ENCODE results near the gene CFAP74. TPM values are rescaled to one million over a fixed set of nuclear protein-coding genes. Genes with fewer than 3 reads are reported as not detected.
A peak's percentile ranks its signal among the peaks of the same experiment; 100 is the strongest.

The CFAP74 gene
- total and polyA plus RNA-seq, 5 donors from 2014 or later, result not detected

DNA sequence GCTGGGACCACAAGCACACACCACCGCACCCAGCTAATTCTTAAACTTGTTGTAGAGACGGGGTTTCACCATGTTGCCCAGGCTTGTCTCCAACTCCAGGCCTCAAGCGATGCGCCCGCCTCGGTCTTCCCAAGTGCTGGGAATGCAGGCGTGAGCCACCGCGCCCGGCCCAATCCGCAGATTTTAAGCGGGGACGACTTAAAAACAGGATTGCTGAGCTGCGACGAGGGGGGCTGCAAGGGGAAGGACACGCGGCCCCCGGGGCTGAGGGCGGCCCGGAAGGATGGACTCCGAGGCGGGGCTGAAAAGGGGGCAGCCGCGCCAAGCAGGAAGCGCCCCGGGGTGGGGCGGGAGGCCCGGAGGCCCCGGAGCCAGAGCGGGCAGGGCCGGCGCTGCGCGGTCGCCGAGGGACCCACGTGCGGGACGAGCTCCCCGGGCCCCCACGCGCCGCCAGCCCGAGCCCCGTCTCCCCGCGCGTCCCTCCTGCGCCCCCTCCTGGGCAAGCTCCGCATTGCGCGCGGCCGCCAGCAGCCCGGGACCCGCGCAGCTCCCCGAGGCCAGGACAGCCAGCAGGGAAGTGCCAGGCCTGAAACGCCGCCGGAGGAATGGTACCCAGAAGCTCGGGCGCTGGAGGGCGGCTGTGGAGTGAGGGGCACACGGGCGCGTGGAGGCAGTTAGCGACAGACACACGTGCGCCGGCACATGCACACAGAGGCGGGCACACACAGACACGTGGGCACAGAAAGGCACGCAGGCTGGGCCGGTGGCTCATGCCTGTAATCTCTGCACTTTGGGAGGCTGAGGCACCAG lies 41.1 kb upstream of the CFAP74 start:
- Mint-ChIP-seq H3K27me3 (peaks cover 5% of the 10 kb centered on the region), H3K4me1 (peaks cover 0 to 25% (median 9%) of the 10 kb centered on the region in 4 donors), H3K36me3 (no peaks in the 10 kb centered on the region), H3K27ac (no peak overlapping the region), H3K4me3 (peak overlapping the region; percentile 53 to 86 (median 58)), H3K9me3 (no peaks in the 10 kb centered on the region)
- Histone ChIP-seq H3K9me3 (ENCODE audit: control insufficient read depth in 2 of 2, low read length in 2 of 2) (no peaks in the 10 kb centered on the region), H3K36me3 (ENCODE audit: control insufficient read depth, insufficient read depth, low read length) (no peaks in the 10 kb centered on the region), H3K4me3 (ENCODE audit: low read depth, low read length) (no peak overlapping the region), H3K4me1 (ENCODE audit: control insufficient read depth, insufficient read depth, low read length, poor library complexity, severe bottlenecking) (peaks cover 21% of the 10 kb centered on the region), H3K27ac (ENCODE audit: insufficient read depth, low read length, poor library complexity, severe bottlenecking) (no peak overlapping the region), H3K27me3 (ENCODE audit: control insufficient read depth, insufficient read depth, low read length) (no peaks in the 10 kb centered on the region)
- peak; percentile 77 to 81 for ATAC-seq (ENCODE audit: low read depth in 2 of 2)
- DNase-seq, result peak; percentile 61 to 79 (median 74)

DNA sequence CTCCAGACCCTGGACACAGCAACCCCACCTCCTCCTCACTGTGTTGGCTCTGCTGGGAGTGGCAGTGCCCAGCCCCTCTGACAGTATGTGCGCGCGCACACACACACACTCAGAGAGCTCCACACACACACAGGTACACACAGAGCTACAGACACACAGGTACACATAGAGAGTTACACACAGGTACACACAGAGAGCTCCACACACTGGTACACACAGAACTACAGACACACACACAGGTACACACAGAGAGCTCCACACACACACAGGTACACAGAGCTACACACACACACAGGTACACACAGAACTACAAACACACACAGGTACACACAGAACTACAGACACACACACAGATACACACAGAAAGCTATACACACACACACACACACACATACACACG lies 40.3 kb upstream of the CFAP74 start:
- Mint-ChIP-seq H3K27me3 (peaks cover 5% of the 10 kb centered on the region), H3K9me3 (no peaks in the 10 kb centered on the region), H3K27ac (peak overlapping the region in 2 of 3 donors; percentile 14 to 17), H3K4me3 (peak overlapping the region; percentile 40 to 82 (median 66)), H3K36me3 (no peaks in the 10 kb centered on the region), H3K4me1 (peaks cover 0 to 19% (median 7%) of the 10 kb centered on the region in 4 donors)
- Histone ChIP-seq H3K4me3 (ENCODE audit: low read depth, low read length) (no peak overlapping the region), H3K27me3 (ENCODE audit: control insufficient read depth, insufficient read depth, low read length) (no peaks in the 10 kb centered on the region), H3K9me3 (ENCODE audit: control insufficient read depth in 2 of 2, low read length in 2 of 2) (no peaks in the 10 kb centered on the region), H3K4me1 (ENCODE audit: control insufficient read depth, insufficient read depth, low read length, poor library complexity, severe bottlenecking) (peaks cover 13% of the 10 kb centered on the region), H3K27ac (ENCODE audit: insufficient read depth, low read length, poor library complexity, severe bottlenecking) (no peak overlapping the region), H3K36me3 (ENCODE audit: control insufficient read depth, insufficient read depth, low read length) (no peaks in the 10 kb centered on the region)
- no peak for ATAC-seq (ENCODE audit: low read depth in 2 of 2)
- no peak for DNase-seq

DNA sequence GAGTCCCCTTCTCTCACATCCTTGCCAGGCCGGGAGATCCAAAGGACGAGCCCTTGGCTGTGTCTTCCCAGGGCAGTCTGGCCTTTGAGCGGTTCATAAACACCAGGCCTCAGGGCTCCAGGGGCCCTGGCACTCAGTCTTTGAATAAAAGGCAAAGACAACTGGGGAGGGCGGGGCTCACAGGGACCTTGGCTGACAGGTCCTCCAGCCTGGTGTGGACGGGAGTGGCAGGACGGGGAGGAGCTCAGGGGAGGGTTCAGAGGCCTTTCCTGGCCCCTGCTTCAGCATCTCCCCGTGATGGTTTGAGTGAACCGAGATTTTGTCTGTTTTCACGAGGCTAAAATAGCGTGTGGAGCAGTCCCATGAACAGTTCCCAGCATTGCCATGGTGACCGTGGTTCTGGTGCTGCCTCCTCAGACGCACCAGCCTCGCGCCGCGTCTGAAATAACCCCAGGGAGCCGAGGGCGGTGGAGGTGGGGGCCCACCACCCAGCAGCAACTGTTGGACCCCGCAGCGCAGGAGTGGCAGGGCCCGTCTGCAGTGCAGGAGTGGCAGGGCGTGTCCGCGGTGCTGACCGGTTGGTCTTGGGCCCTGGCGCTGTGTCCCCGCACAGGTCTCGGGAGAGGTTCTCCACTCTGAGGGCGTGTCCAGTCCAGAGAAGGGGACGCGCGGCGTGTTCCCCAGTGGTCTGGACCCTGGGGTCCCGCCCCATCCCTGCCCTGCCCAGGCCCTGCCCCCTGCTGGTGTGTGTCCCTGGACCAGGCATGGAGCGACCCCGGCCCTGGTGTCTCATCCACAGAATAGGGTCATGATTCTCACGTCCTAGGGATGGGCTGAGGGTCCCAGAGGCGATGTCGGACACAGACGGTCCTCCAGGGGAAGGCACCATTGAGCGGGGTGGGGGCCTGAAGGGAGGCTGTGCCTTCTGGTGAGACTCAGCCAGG lies 39.5 kb upstream of the CFAP74 start:
- Histone ChIP-seq H3K27me3 (ENCODE audit: control insufficient read depth, insufficient read depth, low read length) (no peaks in the 10 kb centered on the region), H3K36me3 (ENCODE audit: control insufficient read depth, insufficient read depth, low read length) (no peaks in the 10 kb centered on the region), H3K9me3 (ENCODE audit: control insufficient read depth in 2 of 2, low read length in 2 of 2) (no peaks in the 10 kb centered on the region), H3K4me1 (ENCODE audit: control insufficient read depth, insufficient read depth, low read length, poor library complexity, severe bottlenecking) (peaks cover 13% of the 10 kb centered on the region), H3K4me3 (ENCODE audit: low read depth, low read length) (no peak overlapping the region), H3K27ac (ENCODE audit: insufficient read depth, low read length, poor library complexity, severe bottlenecking) (no peak overlapping the region)
- Mint-ChIP-seq H3K36me3 (no peaks in the 10 kb centered on the region), H3K27me3 (peaks cover under 1% of the 10 kb centered on the region), H3K4me1 (peaks cover 0 to 15% (median 3%) of the 10 kb centered on the region in 4 donors), H3K9me3 (no peaks in the 10 kb centered on the region), H3K27ac (no peak overlapping the region), H3K4me3 (peak overlapping the region in 1 of 4 donors; percentile 60)
- DNase-seq, result no peak
- ATAC-seq (ENCODE audit: low read depth in 2 of 2), result no peak

DNA sequence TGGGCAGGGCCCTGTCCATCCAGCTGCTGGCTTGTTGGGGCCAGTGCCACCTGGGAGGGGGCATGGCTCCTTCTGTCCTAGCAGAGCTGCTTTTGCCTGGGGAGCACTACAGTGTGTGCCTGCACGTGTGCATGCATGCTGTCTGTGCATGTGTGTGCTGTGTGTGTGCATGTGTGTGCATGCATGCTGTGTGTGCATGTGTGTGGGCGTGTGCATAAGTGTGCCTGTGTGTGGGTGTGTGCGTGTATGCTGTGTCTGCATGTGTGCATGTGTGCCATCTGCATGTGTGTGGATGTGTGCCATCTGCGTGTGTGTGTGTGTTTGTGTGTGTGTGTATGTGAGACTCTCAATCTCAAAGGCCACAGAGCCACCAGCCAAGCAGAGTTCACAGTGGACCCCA lies 38.3 kb upstream of the CFAP74 start:
- Histone ChIP-seq H3K9me3 (ENCODE audit: control insufficient read depth in 2 of 2, low read length in 2 of 2) (no peaks in the 10 kb centered on the region), H3K27me3 (ENCODE audit: control insufficient read depth, insufficient read depth, low read length) (no peaks in the 10 kb centered on the region), H3K27ac (ENCODE audit: insufficient read depth, low read length, poor library complexity, severe bottlenecking) (no peak overlapping the region), H3K36me3 (ENCODE audit: control insufficient read depth, insufficient read depth, low read length) (no peaks in the 10 kb centered on the region), H3K4me1 (ENCODE audit: control insufficient read depth, insufficient read depth, low read length, poor library complexity, severe bottlenecking) (peaks cover 13% of the 10 kb centered on the region), H3K4me3 (ENCODE audit: low read depth, low read length) (no peak overlapping the region)
- no peak for ATAC-seq (ENCODE audit: low read depth in 2 of 2)
- no peak for DNase-seq
- no peaks in the 10 kb centered on the region for H3K36me3 Mint-ChIP-seq
- H3K27ac Mint-ChIP-seq, result no peak overlapping the region
- no peak overlapping the region for H3K4me3 Mint-ChIP-seq
- no peaks in the 10 kb centered on the region for H3K27me3 Mint-ChIP-seq
- peaks cover 0 to 15% (median 3%) of the 10 kb centered on the region in 4 donors for H3K4me1 Mint-ChIP-seq
- H3K9me3 Mint-ChIP-seq, result no peaks in the 10 kb centered on the region

DNA sequence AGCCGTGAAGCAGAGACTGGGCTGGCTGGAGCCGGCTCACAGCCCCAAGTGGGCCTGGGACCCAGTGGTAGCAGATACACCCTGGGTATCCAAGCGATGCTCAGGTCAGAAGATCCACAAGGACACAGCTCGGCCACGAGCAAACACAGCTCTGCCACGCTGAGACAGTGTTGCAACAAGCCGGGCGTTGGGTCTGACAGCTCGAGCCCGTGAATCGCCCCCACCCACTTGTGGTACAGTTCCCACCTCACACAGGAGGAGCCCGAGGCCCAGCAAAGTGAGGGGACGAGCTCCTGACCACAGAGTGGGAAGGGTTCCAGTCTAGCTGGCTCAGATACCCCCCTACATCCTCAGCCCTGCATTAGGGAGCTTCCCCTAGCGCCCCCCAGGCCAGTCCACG lies 37.7 kb upstream of the CFAP74 start:
- Histone ChIP-seq H3K36me3 (ENCODE audit: control insufficient read depth, insufficient read depth, low read length) (no peaks in the 10 kb centered on the region), H3K4me3 (ENCODE audit: low read depth, low read length) (no peak overlapping the region), H3K4me1 (ENCODE audit: control insufficient read depth, insufficient read depth, low read length, poor library complexity, severe bottlenecking) (peaks cover 13% of the 10 kb centered on the region), H3K27ac (ENCODE audit: insufficient read depth, low read length, poor library complexity, severe bottlenecking) (no peak overlapping the region), H3K27me3 (ENCODE audit: control insufficient read depth, insufficient read depth, low read length) (no peaks in the 10 kb centered on the region), H3K9me3 (ENCODE audit: control insufficient read depth in 2 of 2, low read length in 2 of 2) (no peaks in the 10 kb centered on the region)
- no peak overlapping the region for H3K27ac Mint-ChIP-seq
- H3K36me3 Mint-ChIP-seq, result no peaks in the 10 kb centered on the region
- peaks cover 0 to 15% (median 3%) of the 10 kb centered on the region in 4 donors for H3K4me1 Mint-ChIP-seq
- no peaks in the 10 kb centered on the region for H3K9me3 Mint-ChIP-seq
- H3K4me3 Mint-ChIP-seq, result no peak overlapping the region
- no peaks in the 10 kb centered on the region for H3K27me3 Mint-ChIP-seq
- DNase-seq (no peak), ATAC-seq (ENCODE audit: low read depth in 2 of 2) (no peak)

DNA sequence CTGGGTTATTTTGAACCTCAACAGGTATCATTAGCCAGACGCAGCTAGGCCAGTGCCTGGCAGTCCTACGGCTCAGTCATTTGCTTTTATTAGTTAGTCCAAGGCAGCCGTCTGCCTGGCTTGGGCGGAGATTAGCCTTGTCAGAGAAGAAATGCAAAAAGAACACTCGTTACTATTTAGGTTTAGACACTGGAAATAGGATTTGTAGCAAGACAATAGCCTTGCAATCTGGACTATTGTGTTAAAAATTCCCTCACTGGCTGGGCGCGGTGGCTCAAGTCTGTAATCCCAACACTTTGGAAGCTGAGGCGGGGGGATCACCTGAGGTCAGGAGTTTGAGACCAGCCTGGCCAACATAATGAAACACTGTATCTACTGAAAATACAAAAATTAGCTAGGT lies 35.7 kb upstream of the CFAP74 start:
- no peaks in the 10 kb centered on the region for H3K9me3 Mint-ChIP-seq
- no peaks in the 10 kb centered on the region for H3K27me3 Mint-ChIP-seq
- no peak for DNase-seq
- no peaks in the 10 kb centered on the region for H3K36me3 ChIP-seq (ENCODE audit: control insufficient read depth, insufficient read depth, low read length)
- H3K4me1 Mint-ChIP-seq, result peaks cover 0 to 4% (median under 1%) of the 10 kb centered on the region in 4 donors
- no peak for ATAC-seq (ENCODE audit: low read depth in 2 of 2)
- H3K9me3 ChIP-seq (ENCODE audit: control insufficient read depth in 2 of 2, low read length in 2 of 2), result no peaks in the 10 kb centered on the region
- H3K27ac ChIP-seq (ENCODE audit: insufficient read depth, low read length, poor library complexity, severe bottlenecking), result no peak overlapping the region
- no peak overlapping the region for H3K27ac Mint-ChIP-seq
- no peaks in the 10 kb centered on the region for H3K4me1 ChIP-seq (ENCODE audit: control insufficient read depth, insufficient read depth, low read length, poor library complexity, severe bottlenecking)
- H3K4me3 ChIP-seq (ENCODE audit: low read depth, low read length), result no peak overlapping the region
- no peaks in the 10 kb centered on the region for H3K27me3 ChIP-seq (ENCODE audit: control insufficient read depth, insufficient read depth, low read length)
- H3K36me3 Mint-ChIP-seq, result no peaks in the 10 kb centered on the region
- peak overlapping the region in 1 of 4 donors; percentile 7 for H3K4me3 Mint-ChIP-seq

DNA sequence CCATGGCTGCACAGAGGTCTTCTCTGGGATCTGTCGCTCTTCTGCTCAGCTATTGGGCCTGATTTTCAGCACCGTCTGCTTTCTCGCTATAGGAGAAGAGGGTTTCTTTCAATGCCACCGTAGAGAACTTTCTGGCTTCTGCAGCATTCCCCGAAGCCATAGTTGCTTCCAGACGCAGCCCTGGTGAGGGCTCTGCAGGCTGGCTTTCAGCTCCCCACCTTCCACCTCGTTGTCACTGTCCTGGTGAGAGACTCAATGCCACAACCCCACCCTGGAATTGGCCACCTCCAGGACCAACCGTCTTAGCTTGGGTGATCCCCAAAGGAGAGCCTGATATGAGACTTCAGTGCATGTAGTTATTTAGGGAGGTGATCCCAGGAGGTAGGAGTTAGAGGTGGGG lies 34.6 kb upstream of the CFAP74 start:
- Mint-ChIP-seq H3K4me3 (no peak overlapping the region), H3K4me1 (no peaks in the 10 kb centered on the region), H3K36me3 (no peaks in the 10 kb centered on the region), H3K9me3 (no peaks in the 10 kb centered on the region), H3K27ac (no peak overlapping the region), H3K27me3 (no peaks in the 10 kb centered on the region)
- H3K27me3 ChIP-seq (ENCODE audit: control insufficient read depth, insufficient read depth, low read length), result no peaks in the 10 kb centered on the region
- H3K4me3 ChIP-seq (ENCODE audit: low read depth, low read length), result no peak overlapping the region
- no peaks in the 10 kb centered on the region for H3K36me3 ChIP-seq (ENCODE audit: control insufficient read depth, insufficient read depth, low read length)
- no peaks in the 10 kb centered on the region for H3K4me1 ChIP-seq (ENCODE audit: control insufficient read depth, insufficient read depth, low read length, poor library complexity, severe bottlenecking)
- DNase-seq (no peak), ATAC-seq (ENCODE audit: low read depth in 2 of 2) (no peak)
- H3K9me3 ChIP-seq (ENCODE audit: control insufficient read depth in 2 of 2, low read length in 2 of 2), result no peaks in the 10 kb centered on the region
- H3K27ac ChIP-seq (ENCODE audit: insufficient read depth, low read length, poor library complexity, severe bottlenecking), result no peak overlapping the region
